Muscle of leg (tissue), 11 donors: ENCODE results near the gene ZSCAN21. TPM values are rescaled to one million over a fixed set of nuclear protein-coding genes. Genes with fewer than 3 reads are reported as not detected.

Source experiments
- DNase-seq: peaks from one replicate; pipeline ENCODE4 v3.0.0; 2013
- H3K27ac ChIP-seq: one replicate; pipeline ENCODE4 v1.5.1; 2013; ENCODE audit warnings: mild to moderate bottlenecking, low read length, control low read depth
- H3K27me3 ChIP-seq: one replicate; pipeline ENCODE4 v1.6.1; 2013; ENCODE audit warnings: low read length; ENCODE audit not compliant: control insufficient read depth, insufficient read depth
- H3K36me3 ChIP-seq: one replicate; pipeline ENCODE4 v1.6.1; 2013; ENCODE audit warnings: low read length; ENCODE audit not compliant: control insufficient read depth, insufficient read depth
- H3K4me1 ChIP-seq: one replicate; pipeline ENCODE4 v1.6.1; 2013; ENCODE audit warnings: low read length; ENCODE audit not compliant: control insufficient read depth, insufficient read depth
- H3K4me3 ChIP-seq: one replicate; pipeline ENCODE4 v1.5.1; 2013; ENCODE audit warnings: low read length, control low read depth
- H3K9me3 ChIP-seq: replicated peaks from 2 replicates; pipeline ENCODE4 v1.6.1; 2013; ENCODE audit warnings: low read depth, low read length; ENCODE audit not compliant: control insufficient read depth
- WGBS: methylation state at CpG from one replicate; pipeline ENCODE4 v1.1.5; 2013; ENCODE audit warnings: missing lambda C conversion rate; ENCODE audit not compliant: insufficient coverage; 5-methylcytosine and 5-hydroxymethylcytosine counted together
- polyA plus RNA-seq, 8 donors: library from polyadenylated mRNA; unstranded; fragments of 120-200 nt; gene quantifications; one replicate each; pipeline versions ENCODE4 v1.2.1 to v1.2.3, GENCODE V29; 2013; ENCODE audit warnings: inconsistent platforms in 1 of 8, low replicate concordance in 1 of 8; ENCODE audit not compliant: insufficient read length in 8 of 8, insufficient read depth in 1 of 8
- total RNA-seq: library from RNA; stranded (reverse); fragments of 120-200 nt; gene quantifications from one replicate; pipeline ENCODE4 v1.2.4, GENCODE V29; 2013

The ZSCAN21 gene
- total and polyA plus RNA-seq, 9 donors = 12.3 to 15.8 (median 13.5) TPM

DNA sequence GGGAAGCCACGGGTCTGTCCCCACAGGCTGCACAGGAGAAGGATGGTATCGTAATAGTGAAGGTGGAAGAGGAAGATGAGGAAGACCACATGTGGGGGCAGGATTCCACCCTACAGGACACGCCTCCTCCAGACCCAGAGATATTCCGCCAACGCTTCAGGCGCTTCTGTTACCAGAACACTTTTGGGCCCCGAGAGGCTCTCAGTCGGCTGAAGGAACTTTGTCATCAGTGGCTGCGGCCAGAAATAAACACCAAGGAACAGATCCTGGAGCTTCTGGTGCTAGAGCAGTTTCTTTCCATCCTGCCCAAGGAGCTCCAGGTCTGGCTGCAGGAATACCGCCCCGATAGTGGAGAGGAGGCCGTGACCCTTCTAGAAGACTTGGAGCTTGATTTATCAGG is 26.0 kb upstream of the ZSCAN21 start:
- Histone ChIP-seq H3K27me3 (no peaks in the 10 kb centered on the region), H3K9me3 (no peaks in the 10 kb centered on the region), H3K27ac (no peak overlapping the region), H3K4me1 (peaks cover 2% of the 10 kb centered on the region), H3K36me3 (peaks cover 46% of the 10 kb centered on the region), H3K4me3 (no peak overlapping the region)
- no peak for DNase-seq
- 91% methylated on average over 10 of the region's 12 CpGs for WGBS

DNA sequence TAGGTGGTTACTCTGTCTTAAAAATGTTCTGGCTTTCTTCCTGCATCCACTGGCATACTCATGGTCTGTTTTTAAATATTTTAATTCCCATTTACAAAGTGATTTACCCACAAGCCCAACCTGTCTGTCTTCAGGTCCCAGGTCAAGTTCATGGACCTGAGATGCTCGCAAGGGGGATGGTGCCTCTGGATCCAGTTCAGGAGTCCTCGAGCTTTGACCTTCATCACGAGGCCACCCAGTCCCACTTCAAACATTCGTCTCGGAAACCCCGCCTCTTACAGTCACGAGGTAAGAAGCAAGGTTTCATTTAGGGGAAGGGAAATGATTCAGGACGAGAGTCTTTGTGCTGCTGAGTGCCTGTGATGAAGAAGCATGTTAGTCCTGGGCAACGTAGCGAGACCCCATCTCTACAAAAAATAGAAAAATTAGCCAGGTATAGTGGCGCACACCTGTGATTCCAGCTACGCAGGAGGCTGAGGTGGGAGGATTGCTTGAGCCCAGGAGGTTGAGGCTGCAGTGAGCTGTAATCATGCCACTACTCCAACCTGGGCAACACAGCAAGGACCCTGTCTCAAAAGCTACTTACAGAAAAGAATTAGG is 25.5 kb upstream of the ZSCAN21 start:
- Histone ChIP-seq H3K4me3 (no peak overlapping the region), H3K27ac (no peak overlapping the region), H3K4me1 (peaks cover 2% of the 10 kb centered on the region), H3K9me3 (no peaks in the 10 kb centered on the region), H3K36me3 (peaks cover 47% of the 10 kb centered on the region), H3K27me3 (no peaks in the 10 kb centered on the region)
- 100% methylated on average over 3 of the region's 12 CpGs for whole genome bisulfite sequencing
- DNase-seq = no peak

DNA sequence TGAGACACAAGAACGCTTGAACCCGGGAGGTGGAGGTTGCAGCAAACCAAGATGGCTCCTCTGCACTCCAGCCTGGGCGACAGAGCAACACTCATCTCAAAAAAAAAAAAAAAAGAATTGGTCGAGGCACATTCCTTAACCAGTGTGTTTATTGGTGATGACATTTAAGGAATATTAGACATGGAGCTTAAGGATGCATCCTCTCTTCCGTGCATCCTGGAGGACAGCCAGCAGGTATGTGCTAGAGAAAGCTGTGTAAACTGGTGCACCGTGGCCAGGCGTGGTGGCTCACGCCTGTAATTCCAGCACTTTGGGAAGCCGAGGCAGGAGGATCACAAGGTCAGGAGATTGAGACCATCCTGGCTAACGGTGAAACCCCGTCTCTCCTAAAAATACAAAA is 22.4 kb upstream of the ZSCAN21 start:
- H3K27me3 ChIP-seq = no peaks in the 10 kb centered on the region
- no peak for DNase-seq
- no peaks in the 10 kb centered on the region for H3K4me1 ChIP-seq
- no peak overlapping the region for H3K27ac ChIP-seq
- 95% methylated on average over 4 of the region's 11 CpGs for WGBS
- H3K9me3 ChIP-seq = no peaks in the 10 kb centered on the region
- H3K36me3 ChIP-seq = peaks cover 67% of the 10 kb centered on the region
- H3K4me3 ChIP-seq = no peak overlapping the region

DNA sequence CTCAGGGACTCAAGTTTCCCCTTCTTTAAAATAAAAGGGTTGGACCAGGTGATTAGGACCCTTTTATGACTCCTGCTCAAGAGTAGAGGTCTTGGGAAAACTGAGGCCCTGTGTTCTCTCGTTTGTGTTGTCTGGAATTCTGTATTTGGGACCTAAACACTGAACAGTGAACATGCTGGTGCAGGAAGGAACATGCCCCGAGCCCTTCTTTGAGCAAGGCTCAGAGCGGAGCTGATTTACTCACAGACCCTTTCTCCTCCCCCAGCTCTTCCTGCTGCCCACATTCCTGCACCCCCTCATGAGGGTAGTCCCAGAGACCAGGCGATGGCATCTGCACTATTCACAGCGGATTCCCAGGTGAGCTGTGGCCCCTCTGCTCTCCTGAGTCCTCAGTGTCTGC is 20.0 kb upstream of the ZSCAN21 start:
- 92% methylated on average over 5 of the region's 5 CpGs for WGBS
- H3K27ac ChIP-seq = no peak overlapping the region

DNA sequence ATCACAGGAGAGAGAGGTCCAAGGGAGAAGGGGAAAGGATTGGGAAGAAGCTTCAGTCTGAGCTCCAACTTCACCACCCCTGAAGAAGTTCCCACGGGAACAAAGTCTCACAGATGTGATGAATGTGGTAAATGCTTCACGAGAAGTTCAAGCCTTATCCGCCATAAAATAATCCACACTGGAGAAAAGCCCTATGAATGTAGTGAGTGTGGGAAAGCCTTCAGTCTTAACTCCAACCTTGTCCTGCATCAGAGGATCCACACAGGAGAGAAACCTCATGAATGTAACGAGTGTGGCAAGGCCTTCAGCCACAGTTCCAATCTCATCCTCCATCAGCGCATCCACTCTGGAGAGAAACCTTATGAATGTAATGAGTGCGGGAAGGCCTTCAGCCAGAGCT is 16.0 kb upstream of the ZSCAN21 start:
- Histone ChIP-seq H3K9me3 (peaks cover 3% of the 10 kb centered on the region), H3K27me3 (no peaks in the 10 kb centered on the region), H3K4me3 (no peak overlapping the region), H3K36me3 (peaks cover 76% of the 10 kb centered on the region), H3K4me1 (no peaks in the 10 kb centered on the region), H3K27ac (no peak overlapping the region)
- no peak for DNase-seq
- no CpG with 5 or more reads among the region's 6 CpGs for WGBS

More for the DNA sequence above, 20.0 kb upstream of the ZSCAN21 start:
- Histone ChIP-seq H3K36me3 (peaks cover 65% of the 10 kb centered on the region), H3K4me1 (no peaks in the 10 kb centered on the region), H3K27me3 (no peaks in the 10 kb centered on the region), H3K9me3 (peaks cover 3% of the 10 kb centered on the region), H3K4me3 (no peak overlapping the region)
- DNase-seq = no peak

DNA sequence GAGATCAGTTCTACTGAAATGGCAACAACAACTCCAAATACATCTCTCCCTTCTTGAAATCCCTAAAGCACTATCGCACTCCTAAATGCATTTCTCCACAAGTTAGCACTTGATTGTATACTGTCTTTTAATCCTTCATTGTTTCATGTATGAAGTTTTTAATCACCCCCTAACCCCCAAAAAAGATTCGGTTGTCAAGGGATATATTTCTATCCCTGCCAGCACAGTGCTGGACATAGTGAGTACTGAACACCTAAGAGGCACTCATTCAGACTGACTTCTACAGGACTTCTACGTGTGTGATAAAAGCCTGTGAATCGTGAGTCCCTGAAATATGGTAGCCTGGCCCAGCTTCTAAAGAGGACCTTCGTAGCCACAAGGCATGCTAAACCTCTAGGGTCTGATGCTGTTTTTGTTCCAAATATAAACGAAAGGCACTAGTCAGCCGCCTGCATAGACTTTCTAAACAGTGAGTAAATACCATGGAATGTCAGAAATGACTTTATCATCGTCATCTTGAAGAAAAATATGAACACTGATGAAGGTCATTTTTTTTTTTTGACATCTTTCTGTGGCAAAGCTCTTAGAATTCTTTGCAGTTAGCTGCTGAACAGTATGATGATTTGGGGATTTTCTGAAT is 14.6 kb upstream of the ZSCAN21 start:
- peaks cover 67% of the 10 kb centered on the region for H3K36me3 ChIP-seq
- 94% methylated on average over 6 of the region's 8 CpGs for WGBS

DNA sequence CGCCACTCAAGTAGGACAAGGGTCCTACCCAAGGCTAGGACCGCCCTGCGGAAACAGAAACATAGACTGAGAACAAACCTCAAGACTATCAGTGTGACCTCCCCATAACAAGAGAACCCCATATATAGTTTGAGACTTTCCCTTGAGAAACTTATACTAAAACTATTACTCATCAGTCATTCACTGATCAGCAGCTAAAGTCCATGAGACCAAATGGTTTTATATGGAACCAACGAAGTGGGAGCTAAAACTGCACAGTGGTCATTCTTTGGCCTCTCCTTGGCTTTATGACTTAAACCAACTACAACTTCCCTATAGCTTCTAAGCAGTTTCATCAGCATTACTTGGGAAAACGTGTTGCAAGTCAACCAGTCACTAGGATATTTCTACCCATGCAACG is 13.7 kb upstream of the ZSCAN21 start:
- Histone ChIP-seq H3K27ac (no peak overlapping the region), H3K9me3 (peaks cover 3% of the 10 kb centered on the region), H3K27me3 (no peaks in the 10 kb centered on the region), H3K4me3 (no peak overlapping the region), H3K36me3 (peaks cover 59% of the 10 kb centered on the region), H3K4me1 (no peaks in the 10 kb centered on the region)
- DNase-seq = no peak
- WGBS = no CpG with 5 or more reads among the region's 6 CpGs

More for the DNA sequence above, 14.6 kb upstream of the ZSCAN21 start:
- Histone ChIP-seq H3K27me3 (no peaks in the 10 kb centered on the region), H3K9me3 (peaks cover 3% of the 10 kb centered on the region), H3K27ac (no peak overlapping the region), H3K4me1 (no peaks in the 10 kb centered on the region), H3K4me3 (no peak overlapping the region)
- DNase-seq = no peak

DNA sequence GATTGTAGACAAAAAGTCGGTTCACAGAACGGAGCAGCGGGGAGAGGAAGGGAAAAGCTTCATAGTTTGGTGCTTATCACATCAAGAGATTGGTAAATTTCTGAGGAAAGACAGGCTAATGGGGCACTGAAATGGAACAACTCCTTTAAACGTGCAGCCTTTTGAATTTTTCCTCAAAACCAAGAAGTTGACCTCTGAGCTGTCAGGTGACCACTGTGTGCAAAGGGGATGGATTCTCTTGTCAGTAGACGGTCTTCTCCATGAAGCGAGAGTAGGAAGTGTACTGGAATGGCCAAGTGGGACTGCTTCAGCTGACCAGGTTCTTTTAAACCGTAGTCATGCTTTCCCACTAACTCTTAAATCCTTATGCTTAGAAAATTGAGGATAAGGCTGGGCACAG is 11.2 kb upstream of the ZSCAN21 start:
- DNase-seq = no peak
- no peaks in the 10 kb centered on the region for H3K27me3 ChIP-seq
- no peak overlapping the region for H3K27ac ChIP-seq
- WGBS = 98% methylated on average over 3 of the region's 7 CpGs
- H3K4me1 ChIP-seq = no peaks in the 10 kb centered on the region
- no peak overlapping the region for H3K4me3 ChIP-seq
- H3K9me3 ChIP-seq = peaks cover 1% of the 10 kb centered on the region
- peaks cover 41% of the 10 kb centered on the region for H3K36me3 ChIP-seq

DNA sequence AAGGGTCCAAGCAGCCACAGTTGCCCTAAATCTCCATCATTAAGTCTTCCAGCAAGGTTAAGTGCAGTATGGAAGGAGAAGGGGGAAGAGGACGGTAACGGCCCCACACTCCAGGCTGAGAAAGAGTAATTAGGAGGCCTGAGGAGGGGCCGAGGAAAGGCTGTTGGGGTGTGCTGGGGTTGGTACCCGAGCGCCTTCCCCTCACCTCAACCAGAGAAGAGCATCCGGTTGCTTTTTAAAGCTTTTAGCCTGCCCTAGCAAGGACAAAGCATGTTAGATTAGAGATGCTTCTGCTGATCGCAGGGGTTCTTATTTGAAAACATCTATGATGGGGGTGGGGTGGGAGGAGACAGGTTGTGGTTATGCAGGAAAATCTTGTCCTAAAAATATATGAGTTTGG is 9.0 kb upstream of the ZSCAN21 start:
- H3K4me3 ChIP-seq = no peak overlapping the region
- no CpG with 5 or more reads among the region's 7 CpGs for WGBS
- peaks cover 19% of the 10 kb centered on the region for H3K36me3 ChIP-seq
- no peaks in the 10 kb centered on the region for H3K4me1 ChIP-seq
- DNase-seq = no peak
- no peaks in the 10 kb centered on the region for H3K27me3 ChIP-seq
- H3K27ac ChIP-seq = no peak overlapping the region
- no peaks in the 10 kb centered on the region for H3K9me3 ChIP-seq

DNA sequence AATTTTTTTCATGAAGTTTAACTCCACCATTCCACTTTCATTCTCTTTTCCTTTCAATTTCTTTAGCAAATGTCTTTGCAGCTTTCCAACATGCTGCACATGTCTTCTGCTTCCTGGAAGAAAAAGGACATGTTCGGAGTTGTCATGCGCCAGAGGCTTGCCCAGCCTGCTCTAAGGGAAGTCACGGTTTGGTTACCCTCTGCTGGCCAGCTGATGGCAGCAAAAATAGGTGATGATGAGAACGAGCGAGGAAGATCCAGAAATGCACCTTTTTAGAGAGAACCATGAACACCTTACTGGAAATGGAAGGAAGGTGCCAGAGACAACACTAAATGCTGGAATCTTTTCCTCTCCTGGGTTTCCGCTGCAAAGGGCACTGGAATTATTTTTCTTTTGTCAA is 4.9 kb upstream of the ZSCAN21 start:
- no peak for DNase-seq
- WGBS = 72% methylated on average over 6 of the region's 6 CpGs
- H3K27ac ChIP-seq = no peak overlapping the region
- H3K27me3 ChIP-seq = no peaks in the 10 kb centered on the region
- H3K9me3 ChIP-seq = no peaks in the 10 kb centered on the region
- peaks cover 4% of the 10 kb centered on the region for H3K4me1 ChIP-seq
- no peaks in the 10 kb centered on the region for H3K36me3 ChIP-seq
- H3K4me3 ChIP-seq = no peak overlapping the region
